Measurements from ENCODE around the gene DOCK9. TPM values are rescaled to one million over a fixed set of nuclear protein-coding genes. Genes with fewer than 3 reads are reported as not detected.

The DOCK9 gene
- total RNA-seq, 1 donor from 2014 or later = 45.9 TPM

DNA sequence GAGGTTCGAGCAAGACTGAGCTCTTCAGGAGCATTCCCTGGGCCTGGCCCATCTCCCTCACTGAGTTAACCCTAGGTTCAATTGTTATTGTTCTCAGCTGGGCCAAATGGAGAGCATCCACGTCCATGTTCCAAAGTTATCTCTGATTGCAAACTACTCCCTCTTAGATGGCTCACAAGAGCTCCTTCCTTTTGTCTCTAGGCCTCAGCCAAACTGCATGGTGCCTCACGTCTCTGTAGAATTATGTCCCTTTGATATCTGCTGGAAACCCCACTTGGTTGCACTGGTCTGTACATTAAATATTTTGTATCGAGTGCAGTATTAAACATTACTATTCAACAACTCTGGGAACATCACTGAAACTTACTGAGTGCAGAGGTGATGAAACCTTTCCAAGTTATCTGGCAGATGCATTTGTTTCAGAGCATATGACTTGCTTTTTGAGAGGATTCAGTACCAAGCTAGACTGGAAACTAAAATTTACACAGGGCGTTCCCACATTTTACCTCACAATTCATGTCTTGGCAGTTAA is 38.1 kb downstream of the DOCK9 start:
- TF ChIP-seq, protein P1, sequence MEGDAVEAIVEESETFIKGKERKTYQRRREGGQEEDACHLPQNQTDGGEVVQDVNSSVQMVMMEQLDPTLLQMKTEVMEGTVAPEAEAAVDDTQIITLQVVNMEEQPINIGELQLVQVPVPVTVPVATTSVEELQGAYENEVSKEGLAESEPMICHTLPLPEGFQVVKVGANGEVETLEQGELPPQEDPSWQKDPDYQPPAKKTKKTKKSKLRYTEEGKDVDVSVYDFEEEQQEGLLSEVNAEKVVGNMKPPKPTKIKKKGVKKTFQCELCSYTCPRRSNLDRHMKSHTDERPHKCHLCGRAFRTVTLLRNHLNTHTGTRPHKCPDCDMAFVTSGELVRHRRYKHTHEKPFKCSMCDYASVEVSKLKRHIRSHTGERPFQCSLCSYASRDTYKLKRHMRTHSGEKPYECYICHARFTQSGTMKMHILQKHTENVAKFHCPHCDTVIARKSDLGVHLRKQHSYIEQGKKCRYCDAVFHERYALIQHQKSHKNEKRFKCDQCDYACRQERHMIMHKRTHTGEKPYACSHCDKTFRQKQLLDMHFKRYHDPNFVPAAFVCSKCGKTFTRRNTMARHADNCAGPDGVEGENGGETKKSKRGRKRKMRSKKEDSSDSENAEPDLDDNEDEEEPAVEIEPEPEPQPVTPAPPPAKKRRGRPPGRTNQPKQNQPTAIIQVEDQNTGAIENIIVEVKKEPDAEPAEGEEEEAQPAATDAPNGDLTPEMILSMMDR (IDR thresholded peaks at IDR 0.05) = no peak
- Mint-ChIP-seq H3K9me3 (ENCODE audit: low read depth) (peaks cover 3% of the 10 kb centered on the region), H3K36me3 (ENCODE audit: low read depth) (peaks cover 2% of the 10 kb centered on the region), H3K4me1 (ENCODE audit: low read depth) (peaks cover 20% of the 10 kb centered on the region), H3K27me3 (ENCODE audit: low read depth) (no peaks in the 10 kb centered on the region), H3K27ac (ENCODE audit: unreplicated experiment) (no peak overlapping the region), H3K4me3 (ENCODE audit: unreplicated experiment) (no peak overlapping the region)
- DNase-seq (ENCODE audit: low spot score) = no peak

DNA sequence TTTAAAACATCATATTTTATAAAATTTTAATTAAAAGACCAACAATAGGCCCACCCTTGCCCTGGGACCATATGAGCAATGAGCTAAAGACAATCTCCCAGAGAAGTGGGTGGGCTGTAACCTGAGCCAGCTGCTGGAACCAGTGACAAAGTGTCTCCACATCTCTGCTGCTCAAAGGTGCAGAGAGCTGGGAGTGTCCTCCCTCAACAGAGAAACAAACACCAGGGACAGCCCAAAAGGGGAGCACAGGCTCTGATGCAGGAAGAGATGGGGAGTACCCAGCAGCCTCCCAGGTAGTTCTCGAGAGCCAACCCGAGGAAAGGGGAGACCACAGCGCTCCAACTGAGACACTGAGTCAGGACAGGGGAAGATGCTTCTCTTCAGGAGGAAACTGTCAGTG is 39.1 kb downstream of the DOCK9 start:
- Mint-ChIP-seq H3K4me3 (ENCODE audit: unreplicated experiment) (no peak overlapping the region), H3K27me3 (ENCODE audit: low read depth) (no peaks in the 10 kb centered on the region), H3K9me3 (ENCODE audit: low read depth) (peaks cover 10% of the 10 kb centered on the region), H3K27ac (ENCODE audit: unreplicated experiment) (no peak overlapping the region), H3K4me1 (ENCODE audit: low read depth) (peaks cover 13% of the 10 kb centered on the region), H3K36me3 (ENCODE audit: low read depth) (peaks cover 7% of the 10 kb centered on the region)
- DNase-seq (ENCODE audit: low spot score) = no peak
- TF ChIP-seq, protein P1 (IDR thresholded peaks at IDR 0.05) = no peak

DNA sequence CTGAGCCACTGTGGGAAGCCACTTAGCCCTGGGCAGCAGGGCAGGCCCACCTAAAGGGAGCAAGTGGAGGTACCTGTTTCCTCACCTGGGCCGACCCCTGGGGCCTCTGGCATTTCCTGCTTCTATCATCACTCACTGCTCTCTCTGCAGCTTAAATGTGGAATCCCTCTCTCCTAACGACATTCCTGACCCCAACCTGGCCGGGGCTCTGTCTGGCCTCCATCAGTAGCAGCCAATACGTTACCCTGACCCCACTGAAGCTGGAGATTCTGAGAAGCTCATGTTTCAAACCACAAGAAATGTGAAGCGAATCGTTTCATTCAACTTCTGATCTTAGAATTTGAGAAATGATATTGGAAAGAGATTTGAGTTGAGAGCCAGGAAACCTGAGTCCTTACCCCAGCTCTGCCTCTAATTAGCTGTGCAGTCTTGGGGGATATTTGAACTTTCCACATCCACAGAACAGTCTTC is 39.9 kb downstream of the DOCK9 start:
- Mint-ChIP-seq H3K27me3 (ENCODE audit: low read depth) (no peaks in the 10 kb centered on the region), H3K27ac (ENCODE audit: unreplicated experiment) (peak overlapping the region; percentile 66), H3K9me3 (ENCODE audit: low read depth) (peaks cover 10% of the 10 kb centered on the region), H3K4me1 (ENCODE audit: low read depth) (peaks cover 13% of the 10 kb centered on the region), H3K4me3 (ENCODE audit: unreplicated experiment) (no peak overlapping the region), H3K36me3 (ENCODE audit: low read depth) (peaks cover 7% of the 10 kb centered on the region)
- TF ChIP-seq, protein P1 (IDR thresholded peaks at IDR 0.05) = no peak
- DNase-seq (ENCODE audit: low spot score) = no peak

DNA sequence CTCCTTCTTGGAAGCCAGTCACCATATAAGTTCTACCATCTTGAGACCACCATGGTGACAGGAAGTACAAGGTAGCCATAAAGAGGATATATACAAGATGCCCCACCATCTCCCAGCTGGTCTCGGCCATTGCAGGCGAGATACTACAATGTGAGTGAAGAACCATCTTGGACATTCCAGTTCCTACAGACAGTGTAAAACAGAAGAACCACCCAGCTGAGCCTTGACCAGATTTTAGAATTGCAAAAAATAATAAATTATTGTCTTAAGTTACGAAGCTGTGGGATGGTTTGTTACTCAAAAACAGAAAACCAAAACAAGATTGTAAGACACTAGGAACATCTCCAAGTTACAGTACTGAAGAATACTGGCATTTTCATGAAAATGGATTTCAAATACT is 43.6 kb downstream of the DOCK9 start:
- Mint-ChIP-seq H3K27me3 (ENCODE audit: low read depth) (no peaks in the 10 kb centered on the region), H3K27ac (ENCODE audit: unreplicated experiment) (no peak overlapping the region), H3K4me3 (ENCODE audit: unreplicated experiment) (no peak overlapping the region)

DNA sequence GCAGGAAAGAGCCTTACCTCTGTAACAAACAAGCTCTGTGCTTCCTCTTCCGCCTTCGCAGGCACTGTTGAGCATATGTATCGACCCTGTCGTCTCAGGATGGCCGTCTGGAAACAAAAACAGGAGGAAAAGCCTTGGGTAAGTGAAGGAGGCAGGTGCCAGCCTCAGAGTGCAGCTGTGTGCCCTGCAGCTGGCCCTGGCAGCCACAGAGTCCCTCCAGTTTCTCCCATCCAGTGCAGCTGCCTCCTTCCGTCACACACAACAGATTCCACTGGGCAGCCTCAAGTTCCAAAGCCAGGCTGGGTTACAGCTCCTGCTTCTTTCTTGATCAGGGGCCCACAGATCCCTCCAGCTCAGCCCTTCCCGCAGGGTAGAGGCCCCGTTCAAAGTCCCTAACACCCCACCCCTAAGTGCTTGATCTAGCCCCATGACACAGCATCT is 47.7 kb downstream of the DOCK9 start:
- H3K4me1 Mint-ChIP-seq (ENCODE audit: low read depth) = peaks cover 23% of the 10 kb centered on the region
- H3K36me3 Mint-ChIP-seq (ENCODE audit: low read depth) = peaks cover 7% of the 10 kb centered on the region
- H3K4me3 Mint-ChIP-seq (ENCODE audit: unreplicated experiment) = no peak overlapping the region
- H3K27ac Mint-ChIP-seq (ENCODE audit: unreplicated experiment) = no peak overlapping the region
- DNase-seq (ENCODE audit: low spot score) = no peak
- peaks cover 10% of the 10 kb centered on the region for H3K9me3 Mint-ChIP-seq (ENCODE audit: low read depth)
- TF ChIP-seq, protein P1 (IDR thresholded peaks at IDR 0.05) = no peak
- no peaks in the 10 kb centered on the region for H3K27me3 Mint-ChIP-seq (ENCODE audit: low read depth)

More for the DNA sequence above, 43.6 kb downstream of the DOCK9 start:
- Mint-ChIP-seq H3K9me3 (ENCODE audit: low read depth) (peaks cover 10% of the 10 kb centered on the region), H3K36me3 (ENCODE audit: low read depth) (peaks cover 7% of the 10 kb centered on the region), H3K4me1 (ENCODE audit: low read depth) (peaks cover 17% of the 10 kb centered on the region)
- TF ChIP-seq, protein P1 (IDR thresholded peaks at IDR 0.05) = no peak
- no peak for DNase-seq (ENCODE audit: low spot score)
